Measurements from ENCODE around the gene GPBP1.
"Not testable (repeated sequence)": the region's sequence is repeated elsewhere in the genome, so short reads cannot be mapped to it uniquely, and the experiment has no call there.

Gene GPBP1

DNA sequence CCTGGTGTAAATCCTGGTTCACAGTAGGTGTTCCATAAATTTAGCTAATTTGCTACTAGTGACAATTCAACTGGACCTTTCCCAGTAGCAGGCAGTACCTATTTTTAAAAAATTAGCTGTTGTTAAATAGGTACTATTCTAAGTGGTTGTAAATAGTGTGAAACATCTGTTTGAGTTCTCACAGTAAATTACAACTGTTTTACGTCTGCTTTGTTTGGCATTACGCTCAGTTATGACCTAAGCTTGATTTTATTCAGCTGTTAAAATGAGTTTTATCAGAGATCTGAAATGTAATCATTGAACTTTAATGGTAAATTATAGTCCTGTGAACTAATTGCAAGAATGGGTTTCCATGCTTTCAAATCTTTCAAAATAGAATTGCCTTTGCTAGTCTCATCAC lies 93.9 kb downstream of the GPBP1 start:
- Histone ChIP-seq H3K4me3 (ENCODE audit: low read depth, low read length) (no peak overlapping the region), H3K79me2 (no peaks in the 10 kb centered on the region), H3K4me2 (ENCODE audit: low read length) (no peak overlapping the region), H2AFZ (no peak overlapping the region), H3K27ac (no peak overlapping the region), H3K27me3 (ENCODE audit: control insufficient read depth, insufficient read depth, low read length) (no peaks in the 10 kb centered on the region), H3K36me3 (ENCODE audit: control insufficient read depth, insufficient read depth, low read length) (no peaks in the 10 kb centered on the region), H3K4me1 (no peaks in the 10 kb centered on the region), H3K9ac (no peak overlapping the region), H3K9me3 (ENCODE audit: control insufficient read depth, low read length) (no peaks in the 10 kb centered on the region)
- TF ChIP-seq, protein P1, sequence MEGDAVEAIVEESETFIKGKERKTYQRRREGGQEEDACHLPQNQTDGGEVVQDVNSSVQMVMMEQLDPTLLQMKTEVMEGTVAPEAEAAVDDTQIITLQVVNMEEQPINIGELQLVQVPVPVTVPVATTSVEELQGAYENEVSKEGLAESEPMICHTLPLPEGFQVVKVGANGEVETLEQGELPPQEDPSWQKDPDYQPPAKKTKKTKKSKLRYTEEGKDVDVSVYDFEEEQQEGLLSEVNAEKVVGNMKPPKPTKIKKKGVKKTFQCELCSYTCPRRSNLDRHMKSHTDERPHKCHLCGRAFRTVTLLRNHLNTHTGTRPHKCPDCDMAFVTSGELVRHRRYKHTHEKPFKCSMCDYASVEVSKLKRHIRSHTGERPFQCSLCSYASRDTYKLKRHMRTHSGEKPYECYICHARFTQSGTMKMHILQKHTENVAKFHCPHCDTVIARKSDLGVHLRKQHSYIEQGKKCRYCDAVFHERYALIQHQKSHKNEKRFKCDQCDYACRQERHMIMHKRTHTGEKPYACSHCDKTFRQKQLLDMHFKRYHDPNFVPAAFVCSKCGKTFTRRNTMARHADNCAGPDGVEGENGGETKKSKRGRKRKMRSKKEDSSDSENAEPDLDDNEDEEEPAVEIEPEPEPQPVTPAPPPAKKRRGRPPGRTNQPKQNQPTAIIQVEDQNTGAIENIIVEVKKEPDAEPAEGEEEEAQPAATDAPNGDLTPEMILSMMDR (IDR thresholded peaks at IDR 0.05): no peak

- H3K36me3 ChIP-seq (ENCODE audit: control insufficient read depth, insufficient read depth, low read length): no peaks in the 10 kb centered on the region
- H3K9ac ChIP-seq: no peak overlapping the region
- H3K4me2 ChIP-seq (ENCODE audit: low read length): no peak overlapping the region
- H3K27ac ChIP-seq: no peak overlapping the region
- H3K4me1 ChIP-seq: no peaks in the 10 kb centered on the region
- H3K27me3 ChIP-seq (ENCODE audit: control insufficient read depth, insufficient read depth, low read length): no peaks in the 10 kb centered on the region
- H2AFZ ChIP-seq: no peak overlapping the region
- TF ChIP-seq, protein P1 (IDR thresholded peaks at IDR 0.05): no peak
- no peaks in the 10 kb centered on the region for H3K9me3 ChIP-seq (ENCODE audit: control insufficient read depth, low read length)
- H3K4me3 ChIP-seq (ENCODE audit: low read depth, low read length): no peak overlapping the region
- no peaks in the 10 kb centered on the region for H3K79me2 ChIP-seq
Observed at GRCh38 chr5:57276353-57276752, 102.5 kb downstream of the GPBP1 start.

GRCh38 chr5:57277085-57277484 lies 103.2 kb downstream of the GPBP1 start:
- H3K4me3 ChIP-seq (ENCODE audit: low read depth, low read length): no peak overlapping the region
- H3K79me2 ChIP-seq: no peaks in the 10 kb centered on the region
- no peak overlapping the region for H3K27ac ChIP-seq
- H2AFZ ChIP-seq: no peak overlapping the region
- no peaks in the 10 kb centered on the region for H3K9me3 ChIP-seq (ENCODE audit: control insufficient read depth, low read length)
- H3K4me1 ChIP-seq: no peaks in the 10 kb centered on the region
- H3K4me2 ChIP-seq (ENCODE audit: low read length): no peak overlapping the region
- H3K36me3 ChIP-seq (ENCODE audit: control insufficient read depth, insufficient read depth, low read length): no peaks in the 10 kb centered on the region
- H3K27me3 ChIP-seq (ENCODE audit: control insufficient read depth, insufficient read depth, low read length): no peaks in the 10 kb centered on the region
- TF ChIP-seq, protein P1 (IDR thresholded peaks at IDR 0.05): no peak
- H3K9ac ChIP-seq: no peak overlapping the region

DNA sequence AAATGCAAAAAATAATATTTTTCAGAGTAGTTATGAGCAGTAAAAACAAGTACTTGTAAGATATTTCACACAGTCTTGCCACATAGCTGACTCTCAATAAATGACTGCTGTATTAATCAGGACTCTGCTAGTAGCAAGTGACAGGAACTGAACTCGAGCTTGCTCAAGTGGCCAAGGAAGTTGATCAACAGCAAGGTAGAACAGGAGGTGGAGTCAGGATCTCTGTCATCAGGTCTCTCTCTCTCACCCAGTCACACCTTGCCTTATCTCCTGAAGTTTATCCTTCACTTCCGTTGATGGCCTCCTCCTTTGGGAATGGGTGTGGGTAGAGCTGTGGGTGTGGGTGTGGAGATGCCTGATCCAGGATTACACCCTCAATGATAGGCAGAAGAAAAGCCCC lies 107.0 kb downstream of the GPBP1 start:
- H3K4me1 ChIP-seq: no peaks in the 10 kb centered on the region
- H3K36me3 ChIP-seq (ENCODE audit: control insufficient read depth, insufficient read depth, low read length): no peaks in the 10 kb centered on the region
- TF ChIP-seq, protein P1 (IDR thresholded peaks at IDR 0.05): no peak
- no peaks in the 10 kb centered on the region for H3K9me3 ChIP-seq (ENCODE audit: control insufficient read depth, low read length)
- H3K27me3 ChIP-seq (ENCODE audit: control insufficient read depth, insufficient read depth, low read length): no peaks in the 10 kb centered on the region
- no peak overlapping the region for H3K4me2 ChIP-seq (ENCODE audit: low read length)
- H3K27ac ChIP-seq: no peak overlapping the region
- no peak overlapping the region for H2AFZ ChIP-seq
- H3K9ac ChIP-seq: no peak overlapping the region
- no peaks in the 10 kb centered on the region for H3K79me2 ChIP-seq
- no peak overlapping the region for H3K4me3 ChIP-seq (ENCODE audit: low read depth, low read length)

GRCh38 chr5:57285084-57285483 lies 111.2 kb downstream of the GPBP1 start:
- not testable (repeated sequence) for H3K9me3 ChIP-seq (ENCODE audit: control insufficient read depth, low read length); H2AFZ ChIP-seq

More at GRCh38 chr5:57285084-57285483, 111.2 kb downstream of the GPBP1 start:
- H3K4me3 ChIP-seq (ENCODE audit: low read depth, low read length); H3K9ac ChIP-seq; H3K27me3 ChIP-seq (ENCODE audit: control insufficient read depth, insufficient read depth, low read length); H3K4me2 ChIP-seq (ENCODE audit: low read length); H3K27ac ChIP-seq; H3K79me2 ChIP-seq; H3K4me1 ChIP-seq; H3K36me3 ChIP-seq (ENCODE audit: control insufficient read depth, insufficient read depth, low read length): not testable (repeated sequence)

All from parathyroid adenoma (tissue), 2 donors.